DND-41 (cell line): ENCODE data around the gene DYSF.

Source experiments
- EZH2 ChIP-seq: IDR thresholded peaks from 3 replicates; pipeline ENCODE4 v1.6.1; 2012; ENCODE audit warnings: borderline replicate concordance, low read depth, mild to moderate bottlenecking, moderate library complexity, low read length, inconsistent platforms; ENCODE audit not compliant: severe bottlenecking
- TF ChIP-seq, protein P1 (sequence below): IDR thresholded peaks from 2 replicates; pipeline ENCODE4 v1.5.1; 2012; ENCODE audit warnings: borderline replicate concordance, low read length, moderate library complexity, mild to moderate bottlenecking; ENCODE audit not compliant: poor library complexity, severe bottlenecking; ENCODE audit errors: extremely low read depth

GRCh38 chr2:71469403-71470398, 16.3 kb downstream of the DYSF start:
- TF ChIP-seq, protein P1, sequence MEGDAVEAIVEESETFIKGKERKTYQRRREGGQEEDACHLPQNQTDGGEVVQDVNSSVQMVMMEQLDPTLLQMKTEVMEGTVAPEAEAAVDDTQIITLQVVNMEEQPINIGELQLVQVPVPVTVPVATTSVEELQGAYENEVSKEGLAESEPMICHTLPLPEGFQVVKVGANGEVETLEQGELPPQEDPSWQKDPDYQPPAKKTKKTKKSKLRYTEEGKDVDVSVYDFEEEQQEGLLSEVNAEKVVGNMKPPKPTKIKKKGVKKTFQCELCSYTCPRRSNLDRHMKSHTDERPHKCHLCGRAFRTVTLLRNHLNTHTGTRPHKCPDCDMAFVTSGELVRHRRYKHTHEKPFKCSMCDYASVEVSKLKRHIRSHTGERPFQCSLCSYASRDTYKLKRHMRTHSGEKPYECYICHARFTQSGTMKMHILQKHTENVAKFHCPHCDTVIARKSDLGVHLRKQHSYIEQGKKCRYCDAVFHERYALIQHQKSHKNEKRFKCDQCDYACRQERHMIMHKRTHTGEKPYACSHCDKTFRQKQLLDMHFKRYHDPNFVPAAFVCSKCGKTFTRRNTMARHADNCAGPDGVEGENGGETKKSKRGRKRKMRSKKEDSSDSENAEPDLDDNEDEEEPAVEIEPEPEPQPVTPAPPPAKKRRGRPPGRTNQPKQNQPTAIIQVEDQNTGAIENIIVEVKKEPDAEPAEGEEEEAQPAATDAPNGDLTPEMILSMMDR = no peak
- no peak for TF ChIP-seq EZH2
